22Rv1 (cell line): ENCODE results near the gene MGRN1.

Experiments used
- ZFX ChIP-seq: fragments of 450-650 bp; IDR thresholded peaks from 2 replicates; pipeline ENCODE4 v1.6.1; 2017; ENCODE audit warnings: antibody characterized with exemption, borderline replicate concordance
- TF ChIP-seq, protein P1 (sequence below): fragments of 450-650 bp; IDR thresholded peaks from 2 replicates; pipeline ENCODE4 v1.5.1; 2017; ENCODE audit warnings: mild to moderate bottlenecking

DNA sequence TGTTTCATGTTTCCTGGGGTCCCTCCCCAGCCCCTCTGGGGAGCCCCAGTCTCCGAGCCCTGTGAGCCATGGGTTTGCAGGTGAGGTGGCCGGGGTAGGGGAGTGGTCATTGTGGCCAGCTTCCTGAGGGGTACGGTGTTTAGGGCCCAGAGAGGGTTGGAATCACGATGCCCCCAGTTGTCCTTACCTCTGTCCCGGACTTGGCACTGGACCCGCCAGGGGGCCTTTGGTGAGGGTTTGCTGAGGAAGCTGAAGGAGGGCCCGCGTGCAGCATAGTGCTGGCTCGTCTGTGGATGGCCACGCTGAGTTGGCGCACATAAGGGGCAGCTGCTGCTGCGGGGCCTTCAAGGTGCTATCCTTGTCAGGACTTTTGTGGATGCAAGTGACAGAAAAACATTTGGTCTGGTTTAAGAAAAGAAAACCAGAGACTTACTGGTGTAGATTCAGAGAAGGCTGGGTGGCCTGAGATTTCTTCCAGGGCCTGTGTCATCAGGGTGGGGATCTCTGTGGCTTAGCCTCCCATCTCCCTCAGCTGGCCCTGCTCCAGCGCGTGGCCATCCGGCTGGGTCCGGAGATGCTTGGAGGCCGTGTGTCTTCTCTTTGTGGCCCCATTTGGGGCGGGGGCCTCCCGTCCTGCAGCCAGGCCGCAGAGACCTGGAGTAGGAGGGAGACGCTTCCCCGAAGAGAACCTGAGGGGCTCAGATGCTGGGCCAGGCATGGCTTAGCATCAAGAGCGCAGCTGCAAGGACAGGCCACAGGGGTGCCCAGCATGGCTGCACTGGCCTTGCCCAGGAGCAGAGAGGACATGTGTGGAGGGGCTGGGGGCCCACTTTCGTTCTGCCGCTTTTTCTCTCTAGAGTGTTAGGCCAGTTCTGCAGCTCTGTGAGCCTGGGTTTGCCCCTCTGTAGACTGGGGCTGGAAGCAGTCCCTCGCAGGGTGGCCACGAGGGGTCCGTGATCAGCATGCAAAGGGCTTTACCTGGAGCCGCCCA is 35.0 kb downstream of the MGRN1 start:
- TF ChIP-seq, protein P1, sequence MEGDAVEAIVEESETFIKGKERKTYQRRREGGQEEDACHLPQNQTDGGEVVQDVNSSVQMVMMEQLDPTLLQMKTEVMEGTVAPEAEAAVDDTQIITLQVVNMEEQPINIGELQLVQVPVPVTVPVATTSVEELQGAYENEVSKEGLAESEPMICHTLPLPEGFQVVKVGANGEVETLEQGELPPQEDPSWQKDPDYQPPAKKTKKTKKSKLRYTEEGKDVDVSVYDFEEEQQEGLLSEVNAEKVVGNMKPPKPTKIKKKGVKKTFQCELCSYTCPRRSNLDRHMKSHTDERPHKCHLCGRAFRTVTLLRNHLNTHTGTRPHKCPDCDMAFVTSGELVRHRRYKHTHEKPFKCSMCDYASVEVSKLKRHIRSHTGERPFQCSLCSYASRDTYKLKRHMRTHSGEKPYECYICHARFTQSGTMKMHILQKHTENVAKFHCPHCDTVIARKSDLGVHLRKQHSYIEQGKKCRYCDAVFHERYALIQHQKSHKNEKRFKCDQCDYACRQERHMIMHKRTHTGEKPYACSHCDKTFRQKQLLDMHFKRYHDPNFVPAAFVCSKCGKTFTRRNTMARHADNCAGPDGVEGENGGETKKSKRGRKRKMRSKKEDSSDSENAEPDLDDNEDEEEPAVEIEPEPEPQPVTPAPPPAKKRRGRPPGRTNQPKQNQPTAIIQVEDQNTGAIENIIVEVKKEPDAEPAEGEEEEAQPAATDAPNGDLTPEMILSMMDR, result no peak
- TF ChIP-seq ZFX, result no peak
